ENCODE measurements around the gene HM13.
"Not testable (repeated sequence)": the region's sequence is repeated elsewhere in the genome, so short reads cannot be mapped to it uniquely, and the experiment has no call there.

The HM13 gene

DNA sequence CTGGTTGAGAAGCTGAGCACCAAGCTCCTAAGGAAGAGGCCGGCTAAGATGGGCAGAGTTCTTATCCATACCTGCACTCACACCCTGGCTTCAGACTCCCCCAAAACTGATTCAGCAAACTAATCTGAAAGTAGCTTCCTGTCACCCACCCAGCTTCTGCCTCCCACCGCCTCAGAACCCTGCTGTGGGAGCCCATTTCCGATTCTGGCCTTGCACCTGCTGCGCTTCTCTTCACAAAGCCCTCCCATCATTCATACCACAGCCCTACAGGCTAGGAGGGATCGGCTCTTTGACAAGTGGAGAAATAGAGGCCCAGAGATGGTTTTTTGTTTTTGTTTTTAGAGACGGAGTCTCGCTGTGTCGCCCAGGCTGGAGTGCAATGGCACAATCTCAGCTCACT lies 28.7 kb downstream of the HM13 start:
- Histone ChIP-seq H3K4me2 (ENCODE audit: low read length) (no peak overlapping the region), H4K20me1 (ENCODE audit: control insufficient read depth, insufficient read depth, low read depth, low read length) (no peaks in the 10 kb centered on the region), H3K79me2 (ENCODE audit: control insufficient read depth, low read length) (peaks cover 19% of the 10 kb centered on the region), H3K9me3 (ENCODE audit: control insufficient read depth, insufficient read depth, low read length) (no peaks in the 10 kb centered on the region), H3F3A (ENCODE audit: control insufficient read depth, insufficient read depth) (peaks cover 8% of the 10 kb centered on the region), H3K27ac (ENCODE audit: low read depth, low read length) (no peak overlapping the region), H3K4me3 (ENCODE audit: low read length) (no peak overlapping the region), H3K4me1 (ENCODE audit: control insufficient read depth, low read length) (no peaks in the 10 kb centered on the region), H3K36me3 (ENCODE audit: control insufficient read depth, low read length) (peaks cover 54% of the 10 kb centered on the region), H3K9me2 (replicated peaks; ENCODE audit: control insufficient read depth, low read length) (no peaks in the 10 kb centered on the region), H3K27me3 (ENCODE audit: control insufficient read depth, low read length) (no peaks in the 10 kb centered on the region)
- TF ChIP-seq, protein P1, sequence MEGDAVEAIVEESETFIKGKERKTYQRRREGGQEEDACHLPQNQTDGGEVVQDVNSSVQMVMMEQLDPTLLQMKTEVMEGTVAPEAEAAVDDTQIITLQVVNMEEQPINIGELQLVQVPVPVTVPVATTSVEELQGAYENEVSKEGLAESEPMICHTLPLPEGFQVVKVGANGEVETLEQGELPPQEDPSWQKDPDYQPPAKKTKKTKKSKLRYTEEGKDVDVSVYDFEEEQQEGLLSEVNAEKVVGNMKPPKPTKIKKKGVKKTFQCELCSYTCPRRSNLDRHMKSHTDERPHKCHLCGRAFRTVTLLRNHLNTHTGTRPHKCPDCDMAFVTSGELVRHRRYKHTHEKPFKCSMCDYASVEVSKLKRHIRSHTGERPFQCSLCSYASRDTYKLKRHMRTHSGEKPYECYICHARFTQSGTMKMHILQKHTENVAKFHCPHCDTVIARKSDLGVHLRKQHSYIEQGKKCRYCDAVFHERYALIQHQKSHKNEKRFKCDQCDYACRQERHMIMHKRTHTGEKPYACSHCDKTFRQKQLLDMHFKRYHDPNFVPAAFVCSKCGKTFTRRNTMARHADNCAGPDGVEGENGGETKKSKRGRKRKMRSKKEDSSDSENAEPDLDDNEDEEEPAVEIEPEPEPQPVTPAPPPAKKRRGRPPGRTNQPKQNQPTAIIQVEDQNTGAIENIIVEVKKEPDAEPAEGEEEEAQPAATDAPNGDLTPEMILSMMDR (IDR thresholded peaks at IDR 0.05; ENCODE audit: low read depth, low read length, poor library complexity, severe bottlenecking) = no peak
- no peak for TF ChIP-seq EZH2phosphoT487 (IDR thresholded peaks at IDR 0.05; ENCODE audit: borderline replicate concordance, low read length)

DNA sequence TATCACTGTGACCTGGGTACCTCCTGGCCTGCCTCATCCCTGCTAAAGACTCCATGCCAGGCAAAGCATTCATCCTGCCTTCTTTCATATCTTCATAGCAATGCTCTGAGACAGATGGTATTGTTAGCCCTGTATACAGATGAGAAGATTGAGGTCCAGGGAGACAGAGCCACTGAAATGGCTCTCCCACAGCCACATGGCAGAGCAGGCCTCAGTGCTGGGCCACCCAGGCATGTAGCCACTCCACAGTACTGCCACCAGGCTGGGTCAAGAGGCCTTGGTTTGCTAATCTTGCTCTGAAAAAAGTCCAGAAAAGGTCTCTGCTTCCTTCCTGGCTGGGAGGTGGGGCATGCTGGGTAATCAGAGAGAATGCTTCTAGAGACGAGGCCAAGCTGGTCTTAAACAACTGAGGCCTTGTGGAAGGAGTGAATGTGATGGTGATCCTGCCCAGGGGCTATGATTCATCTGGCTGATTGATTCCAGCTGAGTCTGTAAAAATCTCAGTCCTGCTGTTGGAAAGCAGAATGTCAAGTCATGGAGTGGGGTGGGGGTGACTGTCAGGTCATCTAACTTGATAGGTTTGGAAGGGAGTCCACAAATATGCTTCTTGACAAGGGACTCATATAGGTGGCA lies 29.8 kb downstream of the HM13 start:
- Histone ChIP-seq H3K27ac (ENCODE audit: low read depth, low read length) (no peak overlapping the region), H4K20me1 (ENCODE audit: control insufficient read depth, insufficient read depth, low read depth, low read length) (no peaks in the 10 kb centered on the region), H3F3A (ENCODE audit: control insufficient read depth, insufficient read depth) (peaks cover 8% of the 10 kb centered on the region), H3K36me3 (ENCODE audit: control insufficient read depth, low read length) (peaks cover 54% of the 10 kb centered on the region), H3K9me3 (ENCODE audit: control insufficient read depth, insufficient read depth, low read length) (no peaks in the 10 kb centered on the region), H3K27me3 (ENCODE audit: control insufficient read depth, low read length) (no peaks in the 10 kb centered on the region), H3K4me2 (ENCODE audit: low read length) (no peak overlapping the region), H3K9me2 (replicated peaks; ENCODE audit: control insufficient read depth, low read length) (no peaks in the 10 kb centered on the region), H3K4me1 (ENCODE audit: control insufficient read depth, low read length) (peaks cover 9% of the 10 kb centered on the region), H3K4me3 (ENCODE audit: low read length) (no peak overlapping the region), H3K79me2 (ENCODE audit: control insufficient read depth, low read length) (peaks cover 30% of the 10 kb centered on the region)
- TF ChIP-seq EZH2phosphoT487 (IDR thresholded peaks at IDR 0.05; ENCODE audit: borderline replicate concordance, low read length) = no peak
- TF ChIP-seq, protein P1 (IDR thresholded peaks at IDR 0.05; ENCODE audit: low read depth, low read length, poor library complexity, severe bottlenecking) = no peak

DNA sequence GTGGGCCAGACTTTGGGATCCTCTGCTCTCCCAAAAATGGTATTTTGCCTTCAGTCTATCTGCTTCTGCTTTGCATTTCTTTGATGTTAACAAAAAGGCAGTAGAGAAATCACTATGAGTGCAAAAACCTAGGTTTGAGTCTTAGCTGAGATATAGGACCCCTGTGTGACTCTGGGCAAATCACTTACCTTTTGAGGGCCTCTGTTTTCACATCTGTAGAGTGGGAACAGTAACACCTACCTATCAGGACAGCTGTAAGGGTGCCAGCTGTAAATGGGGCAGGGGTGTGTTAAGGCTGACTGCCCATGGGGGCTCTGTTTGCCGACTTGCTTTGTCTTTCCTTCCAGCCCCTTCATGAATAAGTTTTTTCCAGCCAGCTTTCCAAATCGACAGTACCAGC lies 30.4 kb downstream of the HM13 start:
- no peak for TF ChIP-seq EZH2phosphoT487 (IDR thresholded peaks at IDR 0.05; ENCODE audit: borderline replicate concordance, low read length)
- TF ChIP-seq, protein P1 (IDR thresholded peaks at IDR 0.05; ENCODE audit: low read depth, low read length, poor library complexity, severe bottlenecking) = no peak
- Histone ChIP-seq H4K20me1 (ENCODE audit: control insufficient read depth, insufficient read depth, low read depth, low read length) (no peaks in the 10 kb centered on the region), H3K79me2 (ENCODE audit: control insufficient read depth, low read length) (peaks cover 36% of the 10 kb centered on the region), H3K4me3 (ENCODE audit: low read length) (no peak overlapping the region), H3K9me3 (ENCODE audit: control insufficient read depth, insufficient read depth, low read length) (no peaks in the 10 kb centered on the region), H3K4me1 (ENCODE audit: control insufficient read depth, low read length) (peaks cover 9% of the 10 kb centered on the region), H3K27ac (ENCODE audit: low read depth, low read length) (no peak overlapping the region), H3F3A (ENCODE audit: control insufficient read depth, insufficient read depth) (peaks cover 8% of the 10 kb centered on the region), H3K4me2 (ENCODE audit: low read length) (no peak overlapping the region), H3K9me2 (replicated peaks; ENCODE audit: control insufficient read depth, low read length) (no peaks in the 10 kb centered on the region), H3K36me3 (ENCODE audit: control insufficient read depth, low read length) (peaks cover 56% of the 10 kb centered on the region), H3K27me3 (ENCODE audit: control insufficient read depth, low read length) (no peaks in the 10 kb centered on the region)

DNA sequence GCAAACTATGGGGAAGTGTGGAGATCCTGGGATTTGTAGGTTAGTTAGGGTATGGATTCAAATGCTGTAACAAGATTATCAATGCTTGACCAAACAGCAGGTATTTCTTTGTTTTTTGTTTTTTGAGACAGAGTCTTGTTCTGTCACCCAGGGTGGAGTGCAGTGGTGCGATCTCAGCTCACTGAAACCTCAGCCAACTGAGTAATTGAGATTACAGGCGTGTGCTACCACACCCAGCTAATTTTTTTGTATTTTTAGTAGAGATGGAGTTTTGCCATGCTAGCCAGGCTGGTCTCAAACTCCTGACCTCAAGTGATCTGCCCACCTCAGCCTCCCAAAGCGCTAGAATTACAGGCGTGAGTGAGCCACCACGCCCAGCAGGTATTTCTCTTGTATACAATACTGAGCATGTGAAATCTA lies 31.4 kb downstream of the HM13 start:
- not testable (repeated sequence) for H3F3A ChIP-seq (ENCODE audit: control insufficient read depth, insufficient read depth); H3K27me3 ChIP-seq (ENCODE audit: control insufficient read depth, low read length); H3K9me3 ChIP-seq (ENCODE audit: control insufficient read depth, insufficient read depth, low read length); H3K4me2 ChIP-seq (ENCODE audit: low read length); H3K4me1 ChIP-seq (ENCODE audit: control insufficient read depth, low read length); H3K9me2 ChIP-seq (replicated peaks; ENCODE audit: control insufficient read depth, low read length); H3K4me3 ChIP-seq (ENCODE audit: low read length); H4K20me1 ChIP-seq (ENCODE audit: control insufficient read depth, insufficient read depth, low read depth, low read length); H3K27ac ChIP-seq (ENCODE audit: low read depth, low read length)
- Histone ChIP-seq H3K79me2 (ENCODE audit: control insufficient read depth, low read length) (peaks cover 36% of the 10 kb centered on the region), H3K36me3 (ENCODE audit: control insufficient read depth, low read length) (peaks cover 56% of the 10 kb centered on the region)
